NB4 (cell line): Measurements from ENCODE around the gene RAP1GAP2.
A peak's percentile ranks its signal among the peaks of the same experiment; 100 is the strongest.

Experiments
- DNase-seq: peaks from one replicate; pipeline ENCODE4 v3.0.0; 2010; ENCODE audit warnings: low read depth
- H3K4me3 ChIP-seq: one replicate; pipeline ENCODE4 v1.5.1; 2011; ENCODE audit warnings: mild to moderate bottlenecking, low read depth, low read length, moderate library complexity
- CTCF ChIP-seq: IDR thresholded peaks from one replicate; pipeline ENCODE4 v1.5.1; 2012; ENCODE audit warnings: low read depth, low read length
- MYC ChIP-seq: IDR thresholded peaks from 2 replicates; pipeline ENCODE4 v1.6.1; 2011; ENCODE audit warnings: low read depth, low read length
- POLR2A ChIP-seq: IDR thresholded peaks from 2 replicates; pipeline ENCODE4 v1.6.1; 2011; ENCODE audit warnings: mild to moderate bottlenecking; ENCODE audit not compliant: insufficient read length; ENCODE audit errors: extremely low read depth
- TF ChIP-seq, protein P1 (sequence below): IDR thresholded peaks from 2 replicates; pipeline ENCODE4 v1.6.1; 2011; ENCODE audit warnings: low read depth, low read length

RAP1GAP2 gene

DNA sequence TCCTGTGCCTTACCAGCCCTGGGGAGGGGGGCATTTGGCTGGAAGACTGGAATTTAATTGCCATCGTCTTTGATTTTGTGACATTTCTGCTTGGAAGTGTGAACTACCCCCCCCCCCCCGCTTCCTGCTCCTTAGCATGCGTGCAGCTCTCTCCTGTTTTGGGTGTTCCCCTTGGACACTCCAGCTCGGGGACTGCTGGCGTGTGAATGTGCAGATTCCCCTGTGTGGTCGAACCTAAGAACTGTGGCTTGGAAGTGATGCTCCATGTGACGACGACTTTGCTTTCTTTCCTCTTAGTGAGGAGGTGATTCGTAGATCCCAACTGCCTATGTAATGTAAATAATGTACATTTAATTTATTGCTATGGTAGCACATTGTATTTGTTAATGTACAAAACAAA is 241.0 kb downstream of the RAP1GAP2 start:
- DNase-seq: no peak
- no peak for TF ChIP-seq POLR2A
- no peak for TF ChIP-seq CTCF
- TF ChIP-seq, protein P1, sequence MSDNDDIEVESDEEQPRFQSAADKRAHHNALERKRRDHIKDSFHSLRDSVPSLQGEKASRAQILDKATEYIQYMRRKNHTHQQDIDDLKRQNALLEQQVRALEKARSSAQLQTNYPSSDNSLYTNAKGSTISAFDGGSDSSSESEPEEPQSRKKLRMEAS: no peak
- no peak for TF ChIP-seq MYC
- H3K4me3 ChIP-seq: no peak overlapping the region

DNA sequence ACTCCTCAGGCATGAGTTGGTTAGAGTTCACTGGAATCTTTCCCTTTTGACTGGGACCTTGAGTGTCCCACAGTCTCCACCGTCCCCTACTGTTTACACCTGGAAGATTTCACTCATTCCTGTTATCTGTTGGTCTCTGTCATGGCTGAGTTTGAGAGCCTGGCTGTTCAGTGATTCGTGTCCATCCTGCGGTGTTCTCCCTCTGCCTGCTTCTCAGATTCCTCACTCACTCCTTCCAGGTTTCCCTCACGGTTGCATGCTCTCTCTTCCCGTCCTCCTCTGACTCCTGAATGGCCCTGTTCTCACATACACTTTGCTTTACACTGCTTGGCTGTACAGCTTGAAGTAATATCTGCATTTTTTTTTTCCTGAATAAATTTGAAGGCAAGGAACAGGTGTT is 242.7 kb downstream of the RAP1GAP2 start:
- H3K4me3 ChIP-seq: no peak overlapping the region
- no peak for TF ChIP-seq POLR2A
- DNase-seq: no peak

DNA sequence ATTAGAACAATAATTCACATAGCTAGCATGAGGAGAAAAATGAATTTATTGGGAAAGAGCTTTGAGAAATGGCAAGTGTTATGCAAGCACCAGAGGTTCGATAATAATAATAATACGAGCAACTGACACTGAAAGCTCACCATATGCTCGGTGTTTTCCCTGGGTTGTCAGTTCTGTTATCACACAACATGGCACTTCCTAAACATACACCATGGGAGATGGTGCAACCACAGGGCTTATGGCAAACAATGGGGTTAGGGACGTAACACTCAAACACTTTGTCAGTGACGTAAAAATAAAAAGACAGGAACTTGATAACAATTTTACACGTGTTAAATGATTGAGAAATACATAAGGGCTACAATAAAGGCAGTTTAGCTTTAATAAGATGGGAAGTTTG is 243.5 kb downstream of the RAP1GAP2 start:
- no peak for TF ChIP-seq POLR2A
- TF ChIP-seq, protein P1: peak; percentile 35; the same call in 1 of the 2 replicates
- DNase-seq: peak; percentile 73
- peak overlapping the region; percentile 1 for H3K4me3 ChIP-seq

DNA sequence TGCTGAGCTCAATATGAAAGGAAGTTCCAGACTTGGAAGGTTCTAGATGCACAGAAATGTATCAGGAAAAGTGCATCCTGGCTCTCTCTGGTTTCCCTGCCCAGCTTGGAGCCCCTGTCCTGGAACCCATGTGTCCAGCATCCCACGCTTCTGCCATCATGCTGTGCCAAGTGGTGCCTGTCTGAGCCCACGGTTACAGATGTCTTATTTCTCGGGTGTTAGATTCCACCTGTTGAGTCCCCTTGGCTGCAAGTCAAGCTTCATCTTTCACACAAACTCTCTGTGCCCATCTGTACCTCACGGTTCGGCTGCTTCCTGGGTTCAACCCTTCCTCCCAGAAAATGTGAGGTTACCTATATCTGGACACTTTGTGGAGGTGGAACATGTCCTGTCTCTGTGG is 244.6 kb downstream of the RAP1GAP2 start:
- no peak for DNase-seq
- TF ChIP-seq, protein P1: no peak
- TF ChIP-seq MYC (no peak), POLR2A (no peak), CTCF (no peak)
- H3K4me3 ChIP-seq: no peak overlapping the region

GRCh38 chr17:3043737-3044365 is 247.6 kb downstream of the RAP1GAP2 start:
- DNase-seq: peak; percentile 45
- no peak overlapping the region for H3K4me3 ChIP-seq
- TF ChIP-seq CTCF: peak; percentile 39
- TF ChIP-seq POLR2A: no peak

GRCh38 chr17:3046753-3047152 is 250.5 kb downstream of the RAP1GAP2 start:
- DNase-seq: no peak
- no peak overlapping the region for H3K4me3 ChIP-seq
- TF ChIP-seq POLR2A: no peak
- TF ChIP-seq, protein P1: no peak
- no peak for TF ChIP-seq CTCF
- no peak for TF ChIP-seq MYC

DNA sequence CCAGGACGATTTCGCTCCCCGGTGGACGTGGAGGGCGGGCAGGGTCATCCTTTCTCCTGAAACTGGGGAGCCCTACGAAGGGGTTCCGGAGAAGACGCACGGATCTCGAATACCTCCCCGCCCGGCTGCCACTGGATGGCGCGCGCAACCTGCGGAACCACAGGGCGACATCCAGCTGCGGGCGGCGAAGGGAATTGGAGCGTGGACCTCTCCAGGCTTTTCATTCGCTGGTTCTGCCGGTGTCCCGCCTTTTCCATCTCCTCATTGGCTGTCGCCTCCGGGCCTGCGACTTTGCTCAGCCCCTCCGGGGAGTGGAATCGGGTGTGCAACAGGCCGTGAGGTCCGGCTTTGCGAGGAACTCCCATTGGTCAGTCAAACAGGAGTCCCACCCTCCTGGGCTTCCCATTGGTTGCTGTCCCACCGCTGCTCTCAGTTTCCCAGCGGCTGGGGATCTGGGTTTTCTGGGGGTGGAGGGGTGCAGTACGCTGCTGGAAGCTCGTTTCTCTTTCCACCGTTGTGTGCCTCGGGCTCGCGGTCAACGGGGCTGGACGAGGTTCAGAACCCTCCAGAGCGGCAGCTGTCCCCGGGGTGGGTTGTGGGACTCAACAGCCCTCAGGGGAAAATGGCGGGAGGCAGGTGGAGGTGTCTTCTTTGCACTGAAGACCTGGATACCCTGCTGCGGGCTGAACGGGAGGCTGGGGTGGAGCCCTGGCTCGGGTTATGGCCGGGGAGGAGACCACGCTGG is 252.7 kb downstream of the RAP1GAP2 start:
- DNase-seq: peak; percentile 94

More for the DNA sequence above, 252.7 kb downstream of the RAP1GAP2 start:
- peak overlapping the region; percentile 67 for H3K4me3 ChIP-seq
- TF ChIP-seq CTCF (peak; percentile 40), MYC (no peak), POLR2A (peak; percentile 34)
- TF ChIP-seq, protein P1: peak; percentile 1; the same call in 1 of the 2 replicates
